ENCODE measurements around the gene NFYB. TPM values are rescaled to one million over a fixed set of nuclear protein-coding genes. Genes with fewer than 3 reads are reported as not detected.
"Not testable (repeated sequence)": the region's sequence is repeated elsewhere in the genome, so short reads cannot be mapped to it uniquely, and the experiment has no call there.

NFYB gene
- total and polyA plus RNA-seq, 2 donors (not counting 3 experiments of a cell fraction or from before 2014, with no cell fraction given) = 10.2 to 23.3 TPM

- Histone ChIP-seq H3K27ac (ENCODE audit: insufficient read depth, low read depth, low read length) (no peak overlapping the region), H3K9me1 (replicated peaks; ENCODE audit: control insufficient read depth, extremely low read depth, insufficient read depth, low read length) (no peaks in the 10 kb centered on the region), H3K4me1 (ENCODE audit: control insufficient read depth, extremely low read depth, insufficient read depth, low read length) (peaks cover 2% of the 10 kb centered on the region), H3K9me3 (replicated peaks; ENCODE audit: control insufficient read depth, insufficient read depth, low read length) (no peaks in the 10 kb centered on the region), H3K36me3 (ENCODE audit: control insufficient read depth in 2 of 2, extremely low read depth in 1 of 2, insufficient read depth in 2 of 2, low read length in 2 of 2) (no peaks in the 10 kb centered on the region), H3K9ac (replicated peaks; ENCODE audit: extremely low read depth, insufficient read depth, low read length) (no peak overlapping the region), H4K20me1 (replicated peaks; ENCODE audit: control insufficient read depth, extremely low read depth, insufficient read depth, low read length) (no peaks in the 10 kb centered on the region), H3K79me2 (ENCODE audit: control insufficient read depth, insufficient read depth, low read length) (no peaks in the 10 kb centered on the region), H3K27me3 (ENCODE audit: control insufficient read depth in 2 of 2, insufficient read depth in 2 of 2, low read length in 2 of 2) (no peaks in the 10 kb centered on the region), H3K4me3 (replicated peaks in 1 of 3; ENCODE audit: insufficient read depth in 1 of 3, low read depth in 1 of 3, low read length in 3 of 3) (no peak overlapping the region), H3K4me2 (ENCODE audit: insufficient read depth, low read length) (no peak overlapping the region), H2AFZ (ENCODE audit: low read depth, low read length) (no peak overlapping the region)
- TF ChIP-seq MAX (IDR thresholded peaks at IDR 0.05; ENCODE audit: insufficient read depth, insufficient read length) (no peak), MYC (IDR thresholded peaks at IDR 0.05; ENCODE audit: low read depth, low read length) (no peak), GATA2 (IDR thresholded peaks at IDR 0.05; ENCODE audit: insufficient read depth, insufficient read length, low read depth, low read length) (no peak), EZH2 (IDR thresholded peaks at IDR 0.05; ENCODE audit: borderline replicate concordance, low read depth, low read length, severe bottlenecking) (no peak), JUN (IDR thresholded peaks at IDR 0.05; ENCODE audit: borderline replicate concordance, insufficient read depth, insufficient read length, low read depth) (no peak), CTCF (IDR thresholded peaks at IDR 0.05; ENCODE audit: extremely low read depth in 1 of 2, insufficient read depth in 1 of 2, low read depth in 1 of 2, low read length in 2 of 2) (no peak), FOS (IDR thresholded peaks at IDR 0.05; ENCODE audit: borderline replicate concordance, insufficient read depth, low read length) (no peak), POLR2AphosphoS5 (IDR thresholded peaks at IDR 0.05; ENCODE audit: insufficient read depth, low read depth, low read length) (no peak), POLR2A (IDR thresholded peaks at IDR 0.05; ENCODE audit: low read depth, low read length) (no peak)
- FAIRE-seq (no peak), DNase-seq (ENCODE audit: low read depth, low spot score) (no peak)
- ChIA-PET POLR2A (no interaction called here), CTCF (no interaction called here)
- no TSS peak for BruUV-seq (replicated peaks)
- intact Hi-C loops (cut with micrococcal nuclease) = no loop called here
- dilution Hi-C loops (cut with MboI; ENCODE audit: extremely low pct_ligation_motif_present, low sequenced_read_pairs) = no loop called here
Measured at GRCh38 chr12:104175726-104176247, 37.8 kb upstream of the NFYB start.

GRCh38 chr12:104173804-104174203 lies 35.8 kb upstream of the NFYB start:
- BruUV-seq (replicated peaks); H3K4me2 ChIP-seq (ENCODE audit: insufficient read depth, low read length); H3K79me2 ChIP-seq (ENCODE audit: control insufficient read depth, insufficient read depth, low read length); POLR2A ChIA-PET; dilution Hi-C loops (cut with MboI; ENCODE audit: extremely low pct_ligation_motif_present, low sequenced_read_pairs); H3K27me3 ChIP-seq (ENCODE audit: control insufficient read depth in 2 of 2, insufficient read depth in 2 of 2, low read length in 2 of 2); H3K9me1 ChIP-seq (replicated peaks; ENCODE audit: control insufficient read depth, extremely low read depth, insufficient read depth, low read length); CTCF ChIA-PET; H3K4me1 ChIP-seq (ENCODE audit: control insufficient read depth, extremely low read depth, insufficient read depth, low read length); intact Hi-C loops (cut with micrococcal nuclease); H3K4me3 ChIP-seq (replicated peaks in 1 of 3; ENCODE audit: insufficient read depth in 1 of 3, low read depth in 1 of 3, low read length in 3 of 3); DNase-seq (ENCODE audit: low read depth, low spot score); H3K27ac ChIP-seq (ENCODE audit: insufficient read depth, low read depth, low read length); H3K9ac ChIP-seq (replicated peaks; ENCODE audit: extremely low read depth, insufficient read depth, low read length); H3K9me3 ChIP-seq (replicated peaks; ENCODE audit: control insufficient read depth, insufficient read depth, low read length); FAIRE-seq; H2AFZ ChIP-seq (ENCODE audit: low read depth, low read length); H4K20me1 ChIP-seq (replicated peaks; ENCODE audit: control insufficient read depth, extremely low read depth, insufficient read depth, low read length); H3K36me3 ChIP-seq (ENCODE audit: control insufficient read depth in 2 of 2, extremely low read depth in 1 of 2, insufficient read depth in 2 of 2, low read length in 2 of 2): not testable (repeated sequence)

All from endothelial cell of umbilical vein (primary cell).